ENCODE data around the gene RAMP1.
A peak's percentile ranks its signal among the peaks of the same experiment; 100 is the strongest.

The RAMP1 gene

DNA sequence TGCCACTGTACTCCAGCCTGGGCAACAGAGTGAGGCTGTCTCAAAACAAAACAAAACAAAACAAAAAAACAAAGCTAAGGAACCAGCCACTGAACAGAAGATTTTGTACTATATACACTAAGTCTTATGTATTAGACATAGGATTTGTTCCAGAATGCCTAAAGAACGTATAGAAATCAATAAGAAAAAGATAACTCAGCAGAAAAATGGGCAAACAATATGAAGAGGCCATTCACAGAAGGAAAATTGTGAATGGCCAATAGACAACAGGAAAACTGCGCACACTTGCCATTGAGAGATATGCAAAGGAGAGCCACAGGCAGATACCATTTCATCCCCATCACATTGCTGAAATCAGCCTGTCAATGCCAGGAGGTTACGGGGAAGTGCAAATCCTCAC is 92.5 kb downstream of the RAMP1 start:
- DNase-seq (ENCODE audit: low spot score): no peak

DNA sequence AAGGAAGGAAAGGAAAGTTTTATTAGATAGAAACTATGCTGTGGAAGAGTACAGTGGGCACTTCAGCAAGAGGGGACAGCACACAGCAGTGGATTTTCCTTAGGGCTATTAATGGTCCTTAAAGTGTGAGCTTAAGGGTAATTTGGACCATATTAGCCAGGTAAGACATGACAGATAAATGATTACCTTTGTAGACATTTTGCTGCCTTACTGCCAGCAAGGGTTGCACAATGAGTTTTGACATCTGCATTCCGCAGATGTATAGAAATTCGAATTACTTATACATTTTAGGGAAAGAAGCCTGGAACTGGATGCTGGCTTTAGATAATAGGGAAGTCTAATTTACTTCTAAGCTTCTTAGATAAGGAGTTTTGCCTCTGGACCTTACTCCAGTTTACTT is 93.4 kb downstream of the RAMP1 start:
- no peak for DNase-seq (ENCODE audit: low spot score)

DNA sequence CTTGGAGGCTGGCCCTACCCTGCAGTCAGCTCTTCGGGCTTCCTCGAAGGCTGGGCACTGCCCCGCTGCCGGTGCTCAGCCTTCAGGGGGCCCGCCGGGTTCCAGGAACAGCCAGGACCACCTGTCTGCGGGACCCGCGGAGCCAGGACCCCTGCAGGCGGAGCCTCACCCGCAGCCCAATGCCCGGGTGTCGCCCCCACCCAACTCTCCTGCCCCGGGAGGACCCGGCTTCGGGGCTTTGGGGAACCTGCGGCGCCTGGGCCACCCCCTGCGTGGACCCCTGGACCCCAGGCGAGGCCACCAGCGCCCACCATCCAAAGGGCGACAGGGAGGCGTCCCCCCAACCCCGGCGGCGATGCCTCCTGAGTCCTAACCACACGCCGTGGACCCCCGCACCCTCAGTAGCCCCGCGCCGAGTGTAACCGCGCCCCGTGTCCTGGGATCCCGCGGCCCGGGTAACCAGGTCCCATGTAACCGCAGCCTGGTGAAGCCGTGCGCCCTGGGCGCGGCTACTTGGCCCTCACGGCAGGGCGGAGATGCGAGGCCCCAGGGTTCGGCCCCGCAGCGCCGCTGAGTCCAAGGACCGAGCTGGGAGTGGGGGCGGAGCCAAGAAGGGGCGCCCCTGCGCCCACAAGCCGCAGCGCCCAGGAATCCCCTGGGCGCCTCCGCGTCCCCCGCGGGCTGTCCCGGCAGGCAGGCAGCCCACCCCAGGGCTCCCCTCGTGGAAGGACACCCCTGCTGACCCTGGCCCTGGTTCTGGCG is 96.4 kb downstream of the RAMP1 start:
- peak; percentile 61 for DNase-seq (ENCODE audit: low spot score)

DNA sequence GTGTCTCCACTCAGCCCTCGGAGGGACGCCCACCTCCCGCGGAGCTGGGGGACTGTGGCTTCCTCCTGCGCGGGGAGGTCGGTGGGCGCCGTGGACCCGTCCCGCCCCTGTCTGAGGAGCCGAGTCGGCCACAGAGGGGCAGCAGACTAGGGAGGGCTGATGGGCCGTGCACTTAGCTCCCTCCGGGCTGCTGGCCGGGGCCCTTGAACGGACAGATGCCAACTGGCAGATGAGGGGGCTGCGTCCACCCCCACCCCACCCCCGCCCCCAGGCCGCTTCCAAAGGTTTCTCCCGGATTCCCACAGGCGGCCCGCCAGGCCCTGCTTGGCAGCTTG is 96.9 kb downstream of the RAMP1 start:
- no peak for DNase-seq (ENCODE audit: low spot score)

DNA sequence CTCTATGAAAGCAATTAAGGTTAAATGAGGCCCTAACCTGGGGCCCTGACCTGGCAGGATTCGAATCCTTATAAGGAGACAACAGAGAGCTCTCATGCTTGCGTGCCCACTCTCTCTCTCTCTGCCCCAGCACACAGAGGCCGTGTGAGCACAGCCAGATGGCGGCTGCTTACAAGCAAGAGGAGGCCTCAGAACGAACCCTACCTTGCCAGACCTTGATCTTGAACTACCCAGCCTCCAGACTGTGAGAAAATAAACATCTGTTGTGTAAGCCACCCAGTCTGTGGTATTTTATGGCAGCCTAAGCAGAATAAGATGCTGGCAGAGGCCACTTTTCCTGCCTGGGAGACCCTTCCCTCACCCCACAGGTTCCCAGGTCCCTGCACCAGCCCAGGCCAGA is 102.2 kb downstream of the RAMP1 start:
- no peak for DNase-seq (ENCODE audit: low spot score)

All from ecto neural progenitor cell (in vitro differentiated cells).